CD8-positive, alpha-beta memory T cell (primary cell): Measurements from ENCODE around the gene NAV2. TPM values are rescaled to one million over a fixed set of nuclear protein-coding genes. Genes with fewer than 3 reads are reported as not detected.

ENCODE experiments used
- CTCF ChIA-PET: fragments of 350-600 bp; sonication (Branson Sonifier 250); formaldehyde crosslinking; loops from one replicate; lab custom pipeline; 2021; ENCODE audit warnings: antibody characterized with exemption; lab: Charles Lee
- POLR2A ChIA-PET: fragments of 350-600 bp; sonication (Branson Sonifier 250); formaldehyde crosslinking; loops from one replicate; lab custom pipeline; 2021; ENCODE audit warnings: antibody characterized with exemption; lab: Charles Lee
- DNase-seq, 5 donors: peaks; one replicate each; pipeline versions ENCODE4 v3.0.0 to v3.0.0-alpha.2; 2020 to 2022; ENCODE audit warnings: mixed read lengths in 1 of 5
- H3K27ac ChIP-seq: one replicate; pipeline ENCODE4 v1.7.0; 2013; ENCODE audit warnings: low read depth, mild to moderate bottlenecking, low read length, moderate library complexity
- H3K27me3 ChIP-seq: 2 replicates; pipeline ENCODE4 v1.7.0; 2013; ENCODE audit warnings: low read length, mild to moderate bottlenecking; ENCODE audit not compliant: insufficient read depth, poor library complexity, severe bottlenecking
- H3K36me3 ChIP-seq: 2 replicates; pipeline ENCODE4 v1.7.0; 2013; ENCODE audit warnings: mild to moderate bottlenecking, low read length, moderate library complexity; ENCODE audit not compliant: insufficient read depth
- H3K4me1 ChIP-seq: 2 replicates; pipeline ENCODE4 v1.7.0; 2013; ENCODE audit warnings: mild to moderate bottlenecking, low read length, moderate library complexity; ENCODE audit not compliant: insufficient read depth
- H3K4me3 ChIP-seq: 2 replicates; pipeline ENCODE4 v1.7.0; 2013; ENCODE audit warnings: mild to moderate bottlenecking, low read length
- H3K9me3 ChIP-seq: 2 replicates; pipeline ENCODE4 v1.7.0; 2013; ENCODE audit warnings: mild to moderate bottlenecking, low read length
- H3K27ac Mint-ChIP-seq, 8 donors: one replicate each; pipeline ENCODE4 v1.8.0; 2020 to 2021; ENCODE audit warnings: mixed read lengths in 8 of 8, mild to moderate bottlenecking in 6 of 8, inconsistent platforms in 3 of 8, moderate library complexity in 3 of 8
- H3K27me3 Mint-ChIP-seq, 2 donors: one replicate each; pipeline ENCODE4 v1.8.0; 2020 to 2021; ENCODE audit warnings: mixed read lengths in 2 of 2, mild to moderate bottlenecking in 1 of 2, moderate library complexity in 1 of 2
- H3K36me3 Mint-ChIP-seq, 3 donors: one replicate each; pipeline ENCODE4 v1.8.0; 2020 to 2021; ENCODE audit warnings: mixed read lengths in 3 of 3, inconsistent platforms in 1 of 3, mild to moderate bottlenecking in 1 of 3
- H3K4me1 Mint-ChIP-seq, 3 donors: one replicate each; pipeline ENCODE4 v1.8.0; 2020 to 2021; ENCODE audit warnings: mixed read lengths in 3 of 3, inconsistent platforms in 1 of 3, mild to moderate bottlenecking in 1 of 3
- H3K4me3 Mint-ChIP-seq, 7 donors: one replicate each; pipeline ENCODE4 v1.8.0; 2020 to 2021; ENCODE audit warnings: mixed read lengths in 7 of 7, mild to moderate bottlenecking in 6 of 7, moderate library complexity in 4 of 7, inconsistent platforms in 2 of 7
- H3K9me3 Mint-ChIP-seq, 5 donors: one replicate each; pipeline ENCODE4 v1.8.0; 2020 to 2022; ENCODE audit warnings: mixed read lengths in 5 of 5, mild to moderate bottlenecking in 3 of 5, moderate library complexity in 2 of 5, inconsistent platforms in 1 of 5
- polyA plus RNA-seq: library from polyadenylated mRNA; unstranded; fragments of 300-500 nt; fragmentation: Illumina TruSeq; gene quantifications from one replicate; pipeline ENCODE4 v1.2.3, GENCODE V29; 2021
- total RNA-seq, 2 experiments: library from RNA; stranded (reverse); gene quantifications; one replicate each; pipeline ENCODE4 v1.2.3, GENCODE V29; 2021

NAV2 gene
- total and polyA plus RNA-seq, 3 experiments from 2014 or later, result 0.42 to 1.2 (median 1.1) TPM

- Mint-ChIP-seq H3K27me3 (peaks cover 0 to 2% of the 10 kb centered on the region in 2 donors), H3K4me3 (no peak overlapping the region), H3K36me3 (no peaks in the 10 kb centered on the region), H3K4me1 (no peaks in the 10 kb centered on the region), H3K9me3 (no peaks in the 10 kb centered on the region), H3K27ac (peak overlapping the region in 1 of 8 donors; percentile 47)
- no peaks in the 10 kb centered on the region for H3K9me3 ChIP-seq
- H3K36me3 ChIP-seq, result no peaks in the 10 kb centered on the region
- no peak for DNase-seq
- CTCF ChIA-PET, result no interaction called here
- H3K27ac ChIP-seq, result no peak overlapping the region
- no peaks in the 10 kb centered on the region for H3K27me3 ChIP-seq
- POLR2A ChIA-PET, result no interaction called here
- H3K4me3 ChIP-seq, result no peak overlapping the region
- H3K4me1 ChIP-seq, result no peaks in the 10 kb centered on the region
These were observed 316.6 kb downstream of the NAV2 start for GRCh38 chr11:20029193-20029592.

- H3K27ac Mint-ChIP-seq, result no peak overlapping the region
- no peaks in the 10 kb centered on the region for H3K36me3 ChIP-seq
- no peaks in the 10 kb centered on the region for H3K27me3 ChIP-seq
- no peak overlapping the region for H3K4me3 Mint-ChIP-seq
- POLR2A ChIA-PET, result no interaction called here
- no peaks in the 10 kb centered on the region for H3K4me1 ChIP-seq
- DNase-seq, result no peak
- H3K27me3 Mint-ChIP-seq, result peaks cover 5 to 8% of the 10 kb centered on the region in 2 donors
- H3K4me3 ChIP-seq, result no peak overlapping the region
- H3K27ac ChIP-seq, result no peak overlapping the region
- H3K36me3 Mint-ChIP-seq, result no peaks in the 10 kb centered on the region
- CTCF ChIA-PET, result no interaction called here
- no peaks in the 10 kb centered on the region for H3K9me3 ChIP-seq
- no peaks in the 10 kb centered on the region for H3K9me3 Mint-ChIP-seq
- no peaks in the 10 kb centered on the region for H3K4me1 Mint-ChIP-seq
These were observed 317.8 kb downstream of the NAV2 start for GRCh38 chr11:20030472-20030871.

GRCh38 chr11:20031155-20032001, 318.7 kb downstream of the NAV2 start:
- no peak overlapping the region for H3K4me3 Mint-ChIP-seq
- H3K9me3 ChIP-seq, result no peaks in the 10 kb centered on the region
- H3K36me3 ChIP-seq, result no peaks in the 10 kb centered on the region
- ChIA-PET CTCF (no interaction called here), POLR2A (no interaction called here)
- no peak overlapping the region for H3K27ac Mint-ChIP-seq
- no peaks in the 10 kb centered on the region for H3K27me3 ChIP-seq
- DNase-seq, result no peak
- no peaks in the 10 kb centered on the region for H3K36me3 Mint-ChIP-seq
- H3K27me3 Mint-ChIP-seq, result peaks cover 5 to 10% of the 10 kb centered on the region in 2 donors
- no peaks in the 10 kb centered on the region for H3K4me1 Mint-ChIP-seq
- no peaks in the 10 kb centered on the region for H3K9me3 Mint-ChIP-seq
- no peak overlapping the region for H3K27ac ChIP-seq
- H3K4me1 ChIP-seq, result no peaks in the 10 kb centered on the region
- no peak overlapping the region for H3K4me3 ChIP-seq

GRCh38 chr11:20032127-20032526, 319.5 kb downstream of the NAV2 start:
- CTCF ChIA-PET, result no interaction called here

GRCh38 chr11:20032577-20033260, 320.1 kb downstream of the NAV2 start:
- H3K9me3 Mint-ChIP-seq, result no peaks in the 10 kb centered on the region
- Histone ChIP-seq H3K9me3 (no peaks in the 10 kb centered on the region), H3K27me3 (no peaks in the 10 kb centered on the region), H3K4me3 (no peak overlapping the region), H3K27ac (no peak overlapping the region), H3K4me1 (no peaks in the 10 kb centered on the region), H3K36me3 (no peaks in the 10 kb centered on the region)
- no peaks in the 10 kb centered on the region for H3K4me1 Mint-ChIP-seq
- H3K27me3 Mint-ChIP-seq, result peaks cover 3 to 10% of the 10 kb centered on the region in 2 donors
- ChIA-PET CTCF (no interaction called here), POLR2A (no interaction called here)
- no peak overlapping the region for H3K4me3 Mint-ChIP-seq
- no peak overlapping the region for H3K27ac Mint-ChIP-seq
- H3K36me3 Mint-ChIP-seq, result peaks cover 0 to 2% (median 0%) of the 10 kb centered on the region in 3 donors
- DNase-seq, result no peak

More at GRCh38 chr11:20032127-20032526, 319.5 kb downstream of the NAV2 start:
- POLR2A ChIA-PET, result no interaction called here
- no peaks in the 10 kb centered on the region for H3K4me1 Mint-ChIP-seq
- Histone ChIP-seq H3K27me3 (no peaks in the 10 kb centered on the region), H3K4me1 (no peaks in the 10 kb centered on the region), H3K27ac (no peak overlapping the region), H3K9me3 (no peaks in the 10 kb centered on the region), H3K36me3 (no peaks in the 10 kb centered on the region), H3K4me3 (no peak overlapping the region)
- DNase-seq, result no peak
- H3K27me3 Mint-ChIP-seq, result peaks cover 3 to 10% of the 10 kb centered on the region in 2 donors
- no peaks in the 10 kb centered on the region for H3K9me3 Mint-ChIP-seq
- H3K27ac Mint-ChIP-seq, result no peak overlapping the region
- no peak overlapping the region for H3K4me3 Mint-ChIP-seq
- H3K36me3 Mint-ChIP-seq, result peaks cover 0 to 2% (median 0%) of the 10 kb centered on the region in 3 donors

GRCh38 chr11:20033806-20034205, 321.2 kb downstream of the NAV2 start:
- no peak for DNase-seq
- Mint-ChIP-seq H3K36me3 (peaks cover 0 to 2% (median 0%) of the 10 kb centered on the region in 3 donors), H3K27me3 (peaks cover 3 to 10% of the 10 kb centered on the region in 2 donors), H3K9me3 (no peaks in the 10 kb centered on the region), H3K4me1 (no peaks in the 10 kb centered on the region), H3K4me3 (no peak overlapping the region), H3K27ac (no peak overlapping the region)
- CTCF ChIA-PET, result no interaction called here
- H3K27me3 ChIP-seq, result no peaks in the 10 kb centered on the region
- no peaks in the 10 kb centered on the region for H3K4me1 ChIP-seq
- no peak overlapping the region for H3K27ac ChIP-seq
- no peaks in the 10 kb centered on the region for H3K36me3 ChIP-seq
- no peaks in the 10 kb centered on the region for H3K9me3 ChIP-seq
- POLR2A ChIA-PET, result no interaction called here
- no peak overlapping the region for H3K4me3 ChIP-seq

GRCh38 chr11:20034941-20035340, 322.3 kb downstream of the NAV2 start:
- no peak overlapping the region for H3K4me3 ChIP-seq
- no peaks in the 10 kb centered on the region for H3K4me1 Mint-ChIP-seq
- no peaks in the 10 kb centered on the region for H3K9me3 ChIP-seq
- no peaks in the 10 kb centered on the region for H3K36me3 ChIP-seq
- no peak overlapping the region for H3K4me3 Mint-ChIP-seq
- ChIA-PET CTCF (no interaction called here), POLR2A (no interaction called here)
- H3K4me1 ChIP-seq, result no peaks in the 10 kb centered on the region
- no peak overlapping the region for H3K27ac Mint-ChIP-seq
- peaks cover 5 to 10% of the 10 kb centered on the region in 2 donors for H3K27me3 Mint-ChIP-seq
- H3K27me3 ChIP-seq, result no peaks in the 10 kb centered on the region
- no peaks in the 10 kb centered on the region for H3K9me3 Mint-ChIP-seq
- H3K27ac ChIP-seq, result no peak overlapping the region
- H3K36me3 Mint-ChIP-seq, result peaks cover 0 to 2% (median 0%) of the 10 kb centered on the region in 3 donors
- no peak for DNase-seq

- no peak for DNase-seq
- Mint-ChIP-seq H3K36me3 (peaks cover 0 to 2% (median 0%) of the 10 kb centered on the region in 3 donors), H3K4me3 (no peak overlapping the region), H3K9me3 (no peaks in the 10 kb centered on the region), H3K4me1 (no peaks in the 10 kb centered on the region), H3K27me3 (peaks cover 5 to 10% of the 10 kb centered on the region in 2 donors), H3K27ac (no peak overlapping the region)
- ChIA-PET POLR2A (no interaction called here), CTCF (no interaction called here)
- no peaks in the 10 kb centered on the region for H3K4me1 ChIP-seq
- no peak overlapping the region for H3K27ac ChIP-seq
- H3K9me3 ChIP-seq, result no peaks in the 10 kb centered on the region
- H3K27me3 ChIP-seq, result no peaks in the 10 kb centered on the region
- H3K4me3 ChIP-seq, result no peak overlapping the region
- no peaks in the 10 kb centered on the region for H3K36me3 ChIP-seq
These were observed 322.7 kb downstream of the NAV2 start for GRCh38 chr11:20035375-20035700.
